Stimulated activated memory B cell treated with anti-CD40 and anti-IgM and Interleukin-4, amounts not matched to agents 10 μg/mL and 1 μg/mL and 100 μg/mL, for 72 hours (primary cell): ENCODE measurements around the gene DOCK8.
A peak's percentile ranks its signal among the peaks of the same experiment; 100 is the strongest.

Source experiments
- ATAC-seq: fragments of 150-1000 bp; cut with Tn5 transposase; 2 replicates; pipeline ENCODE4 v1.10.0; 2021
- H3K27ac Mint-ChIP-seq: one replicate; pipeline ENCODE4 v1.8.0; 2022; ENCODE audit warnings: mild to moderate bottlenecking, mixed read lengths
- H3K27me3 Mint-ChIP-seq: one replicate; pipeline ENCODE4 v1.8.0; 2022; ENCODE audit warnings: mixed read lengths
- H3K36me3 Mint-ChIP-seq: one replicate; pipeline ENCODE4 v1.8.0; 2022; ENCODE audit warnings: mixed read lengths
- H3K4me1 Mint-ChIP-seq: one replicate; pipeline ENCODE4 v1.8.0; 2022; ENCODE audit warnings: mixed read lengths
- H3K4me3 Mint-ChIP-seq: one replicate; pipeline ENCODE4 v1.8.0; 2022; ENCODE audit warnings: mild to moderate bottlenecking, moderate library complexity, mixed read lengths
- H3K9me3 Mint-ChIP-seq: one replicate; pipeline ENCODE4 v1.8.0; 2022; ENCODE audit warnings: mixed read lengths

Gene DOCK8

GRCh38 chr9:414595-414994 lies 199.9 kb downstream of the DOCK8 start:
- no peaks in the 10 kb centered on the region for H3K9me3 Mint-ChIP-seq
- peaks cover 48% of the 10 kb centered on the region for H3K36me3 Mint-ChIP-seq
- no peaks in the 10 kb centered on the region for H3K27me3 Mint-ChIP-seq
- H3K4me1 Mint-ChIP-seq = no peaks in the 10 kb centered on the region
- H3K27ac Mint-ChIP-seq = no peak overlapping the region
- no peak for ATAC-seq
- no peak overlapping the region for H3K4me3 Mint-ChIP-seq

- H3K27ac Mint-ChIP-seq = no peak overlapping the region
- H3K4me1 Mint-ChIP-seq = no peaks in the 10 kb centered on the region
- H3K36me3 Mint-ChIP-seq = peaks cover 59% of the 10 kb centered on the region
- no peaks in the 10 kb centered on the region for H3K9me3 Mint-ChIP-seq
- ATAC-seq = no peak
- no peak overlapping the region for H3K4me3 Mint-ChIP-seq
- H3K27me3 Mint-ChIP-seq = no peaks in the 10 kb centered on the region
Measured at GRCh38 chr9:419571-420171, 205.0 kb downstream of the DOCK8 start.

- H3K4me1 Mint-ChIP-seq = no peaks in the 10 kb centered on the region
- no peaks in the 10 kb centered on the region for H3K9me3 Mint-ChIP-seq
- H3K27me3 Mint-ChIP-seq = no peaks in the 10 kb centered on the region
- no peak overlapping the region for H3K4me3 Mint-ChIP-seq
- H3K36me3 Mint-ChIP-seq = peaks cover 45% of the 10 kb centered on the region
- no peak for ATAC-seq
- H3K27ac Mint-ChIP-seq = no peak overlapping the region
Measured at GRCh38 chr9:421896-422295, 207.2 kb downstream of the DOCK8 start.

- Mint-ChIP-seq H3K27me3 (no peaks in the 10 kb centered on the region), H3K27ac (peak overlapping the region; percentile 23), H3K4me1 (no peaks in the 10 kb centered on the region), H3K4me3 (no peak overlapping the region), H3K36me3 (peaks cover 33% of the 10 kb centered on the region), H3K9me3 (no peaks in the 10 kb centered on the region)
- ATAC-seq = no peak
Measured at GRCh38 chr9:426264-426663, 211.6 kb downstream of the DOCK8 start.

GRCh38 chr9:426976-427375 lies 212.3 kb downstream of the DOCK8 start:
- Mint-ChIP-seq H3K9me3 (no peaks in the 10 kb centered on the region), H3K36me3 (peaks cover 29% of the 10 kb centered on the region), H3K4me1 (no peaks in the 10 kb centered on the region), H3K4me3 (no peak overlapping the region), H3K27ac (no peak overlapping the region), H3K27me3 (no peaks in the 10 kb centered on the region)
- no peak for ATAC-seq

GRCh38 chr9:431701-432100 lies 217.0 kb downstream of the DOCK8 start:
- H3K4me1 Mint-ChIP-seq = no peaks in the 10 kb centered on the region

GRCh38 chr9:436482-436881 lies 221.8 kb downstream of the DOCK8 start:
- Mint-ChIP-seq H3K27me3 (no peaks in the 10 kb centered on the region), H3K4me3 (no peak overlapping the region), H3K36me3 (peaks cover 73% of the 10 kb centered on the region), H3K9me3 (no peaks in the 10 kb centered on the region), H3K27ac (no peak overlapping the region), H3K4me1 (no peaks in the 10 kb centered on the region)
- ATAC-seq = no peak

More at GRCh38 chr9:431701-432100, 217.0 kb downstream of the DOCK8 start:
- ATAC-seq = no peak
- Mint-ChIP-seq H3K36me3 (peaks cover 58% of the 10 kb centered on the region), H3K27ac (no peak overlapping the region), H3K4me3 (no peak overlapping the region), H3K27me3 (no peaks in the 10 kb centered on the region), H3K9me3 (no peaks in the 10 kb centered on the region)

GRCh38 chr9:437066-437465 lies 222.4 kb downstream of the DOCK8 start:
- no peaks in the 10 kb centered on the region for H3K27me3 Mint-ChIP-seq
- no peaks in the 10 kb centered on the region for H3K4me1 Mint-ChIP-seq
- peaks cover 75% of the 10 kb centered on the region for H3K36me3 Mint-ChIP-seq
- no peaks in the 10 kb centered on the region for H3K9me3 Mint-ChIP-seq
- ATAC-seq = no peak
- H3K27ac Mint-ChIP-seq = no peak overlapping the region
- H3K4me3 Mint-ChIP-seq = no peak overlapping the region

- no peak for ATAC-seq
- no peaks in the 10 kb centered on the region for H3K4me1 Mint-ChIP-seq
- no peak overlapping the region for H3K4me3 Mint-ChIP-seq
- peaks cover 75% of the 10 kb centered on the region for H3K36me3 Mint-ChIP-seq
- H3K27ac Mint-ChIP-seq = no peak overlapping the region
- H3K9me3 Mint-ChIP-seq = no peaks in the 10 kb centered on the region
- H3K27me3 Mint-ChIP-seq = no peaks in the 10 kb centered on the region
Measured at GRCh38 chr9:437574-438001, 222.9 kb downstream of the DOCK8 start.

- H3K27ac Mint-ChIP-seq = no peak overlapping the region
Measured at GRCh38 chr9:438066-438465, 223.4 kb downstream of the DOCK8 start.

GRCh38 chr9:438961-439768 lies 224.5 kb downstream of the DOCK8 start:
- Mint-ChIP-seq H3K27me3 (no peaks in the 10 kb centered on the region), H3K4me1 (no peaks in the 10 kb centered on the region), H3K9me3 (no peaks in the 10 kb centered on the region), H3K4me3 (no peak overlapping the region), H3K27ac (peak overlapping the region; percentile 19), H3K36me3 (peaks cover 79% of the 10 kb centered on the region)
- no peak for ATAC-seq

More at GRCh38 chr9:438066-438465, 223.4 kb downstream of the DOCK8 start:
- no peak for ATAC-seq
- no peaks in the 10 kb centered on the region for H3K4me1 Mint-ChIP-seq
- no peaks in the 10 kb centered on the region for H3K27me3 Mint-ChIP-seq
- H3K36me3 Mint-ChIP-seq = peaks cover 75% of the 10 kb centered on the region
- no peak overlapping the region for H3K4me3 Mint-ChIP-seq
- H3K9me3 Mint-ChIP-seq = no peaks in the 10 kb centered on the region

- ATAC-seq = no peak
- Mint-ChIP-seq H3K4me3 (no peak overlapping the region), H3K36me3 (peaks cover 76% of the 10 kb centered on the region), H3K27ac (peak overlapping the region; percentile 5), H3K9me3 (no peaks in the 10 kb centered on the region), H3K27me3 (no peaks in the 10 kb centered on the region), H3K4me1 (no peaks in the 10 kb centered on the region)
Measured at GRCh38 chr9:441126-441525, 226.5 kb downstream of the DOCK8 start.

GRCh38 chr9:444528-444927 lies 229.9 kb downstream of the DOCK8 start:
- no peaks in the 10 kb centered on the region for H3K4me1 Mint-ChIP-seq
- no peak overlapping the region for H3K4me3 Mint-ChIP-seq
- no peaks in the 10 kb centered on the region for H3K27me3 Mint-ChIP-seq
- ATAC-seq = no peak
- H3K36me3 Mint-ChIP-seq = peaks cover 75% of the 10 kb centered on the region
- no peak overlapping the region for H3K27ac Mint-ChIP-seq
- no peaks in the 10 kb centered on the region for H3K9me3 Mint-ChIP-seq

- Mint-ChIP-seq H3K4me1 (no peaks in the 10 kb centered on the region), H3K4me3 (no peak overlapping the region), H3K36me3 (peaks cover 73% of the 10 kb centered on the region), H3K27me3 (no peaks in the 10 kb centered on the region), H3K9me3 (no peaks in the 10 kb centered on the region), H3K27ac (peak overlapping the region; percentile 42)
- ATAC-seq = no peak
Measured at GRCh38 chr9:445033-445432, 230.4 kb downstream of the DOCK8 start.

GRCh38 chr9:446074-446699 lies 231.5 kb downstream of the DOCK8 start:
- no peak for ATAC-seq
- Mint-ChIP-seq H3K4me1 (no peaks in the 10 kb centered on the region), H3K27ac (peak overlapping the region; percentile 42), H3K36me3 (peaks cover 73% of the 10 kb centered on the region), H3K4me3 (no peak overlapping the region), H3K27me3 (no peaks in the 10 kb centered on the region), H3K9me3 (no peaks in the 10 kb centered on the region)
